Measurements from ENCODE around the gene KLK3.

KLK3 gene

GRCh38 chr19:50830266-50831025, 24.3 kb upstream of the KLK3 start:
- Histone ChIP-seq H3K27me3 (ENCODE audit: control insufficient read depth in 1 of 2, insufficient read depth in 2 of 2, low read length in 2 of 2) (peaks cover 0 to 4% of the 10 kb centered on the region in 2 donors), H3K36me3 (ENCODE audit: control insufficient read depth in 1 of 2, insufficient read depth in 2 of 2, low read length in 2 of 2) (no peaks in the 10 kb centered on the region), H3K9me3 (ENCODE audit: control insufficient read depth in 1 of 2, low read length in 2 of 2) (no peaks in the 10 kb centered on the region), H3K9ac (ENCODE audit: low read depth in 1 of 2, low read length in 2 of 2) (no peak overlapping the region), H3K4me1 (ENCODE audit: control insufficient read depth in 1 of 2, insufficient read depth in 2 of 2, low read length in 2 of 2) (peaks cover 4 to 6% of the 10 kb centered on the region in 2 donors), H3K27ac (ENCODE audit: low read depth, low read length) (no peak overlapping the region), H3K4me3 (ENCODE audit: low read depth in 1 of 2, low read length in 2 of 2) (no peak overlapping the region)

- Histone ChIP-seq H3K4me1 (ENCODE audit: control insufficient read depth in 1 of 2, insufficient read depth in 2 of 2, low read length in 2 of 2) (peaks cover 6 to 10% of the 10 kb centered on the region in 2 donors), H3K27ac (ENCODE audit: low read depth, low read length) (no peak overlapping the region), H3K36me3 (ENCODE audit: control insufficient read depth in 1 of 2, insufficient read depth in 2 of 2, low read length in 2 of 2) (no peaks in the 10 kb centered on the region), H3K9me3 (ENCODE audit: control insufficient read depth in 1 of 2, low read length in 2 of 2) (no peaks in the 10 kb centered on the region), H3K27me3 (ENCODE audit: control insufficient read depth in 1 of 2, insufficient read depth in 2 of 2, low read length in 2 of 2) (peaks cover 0 to 4% of the 10 kb centered on the region in 2 donors), H3K9ac (ENCODE audit: low read depth in 1 of 2, low read length in 2 of 2) (no peak overlapping the region), H3K4me3 (ENCODE audit: low read depth in 1 of 2, low read length in 2 of 2) (no peak overlapping the region)
These were observed 23.7 kb upstream of the KLK3 start for GRCh38 chr19:50831026-50831396.

- Histone ChIP-seq H3K9ac (ENCODE audit: low read depth in 1 of 2, low read length in 2 of 2) (no peak overlapping the region), H3K27ac (ENCODE audit: low read depth, low read length) (no peak overlapping the region), H3K4me3 (ENCODE audit: low read depth in 1 of 2, low read length in 2 of 2) (no peak overlapping the region), H3K9me3 (ENCODE audit: control insufficient read depth in 1 of 2, low read length in 2 of 2) (no peaks in the 10 kb centered on the region), H3K27me3 (ENCODE audit: control insufficient read depth in 1 of 2, insufficient read depth in 2 of 2, low read length in 2 of 2) (peaks cover 0 to 4% of the 10 kb centered on the region in 2 donors), H3K4me1 (ENCODE audit: control insufficient read depth in 1 of 2, insufficient read depth in 2 of 2, low read length in 2 of 2) (peaks cover 6 to 17% of the 10 kb centered on the region in 2 donors), H3K36me3 (ENCODE audit: control insufficient read depth in 1 of 2, insufficient read depth in 2 of 2, low read length in 2 of 2) (no peaks in the 10 kb centered on the region)
These were observed 22.0 kb upstream of the KLK3 start for GRCh38 chr19:50832666-50833065.

GRCh38 chr19:50833117-50833801, 21.5 kb upstream of the KLK3 start, which contains the start of gene KLK15:
TSS of gene KLK15 (minus strand) at chr19:50833574. CDS start at chr19:50831492, 2,082 bp downstream.
- H3K36me3 ChIP-seq (ENCODE audit: control insufficient read depth in 1 of 2, insufficient read depth in 2 of 2, low read length in 2 of 2) = no peaks in the 10 kb centered on the region
- H3K27me3 ChIP-seq (ENCODE audit: control insufficient read depth in 1 of 2, insufficient read depth in 2 of 2, low read length in 2 of 2) = peaks cover 0 to 2% of the 10 kb centered on the region in 2 donors
- H3K27ac ChIP-seq (ENCODE audit: low read depth, low read length) = no peak within 1 kb of the TSS
- peaks cover 6 to 17% of the 10 kb centered on the region in 2 donors for H3K4me1 ChIP-seq (ENCODE audit: control insufficient read depth in 1 of 2, insufficient read depth in 2 of 2, low read length in 2 of 2)
- H3K9ac ChIP-seq (ENCODE audit: low read depth in 1 of 2, low read length in 2 of 2) = no peak within 1 kb of the TSS
- no peak within 1 kb of the TSS for H3K4me3 ChIP-seq (ENCODE audit: low read depth in 1 of 2, low read length in 2 of 2)
- no peaks in the 10 kb centered on the region for H3K9me3 ChIP-seq (ENCODE audit: control insufficient read depth in 1 of 2, low read length in 2 of 2)

GRCh38 chr19:50833802-50834167, 20.9 kb upstream of the KLK3 start:
- H3K9me3 ChIP-seq (ENCODE audit: control insufficient read depth in 1 of 2, low read length in 2 of 2) = no peaks in the 10 kb centered on the region
- no peak overlapping the region for H3K27ac ChIP-seq (ENCODE audit: low read depth, low read length)
- no peaks in the 10 kb centered on the region for H3K27me3 ChIP-seq (ENCODE audit: control insufficient read depth in 1 of 2, insufficient read depth in 2 of 2, low read length in 2 of 2)
- peaks cover 6 to 17% of the 10 kb centered on the region in 2 donors for H3K4me1 ChIP-seq (ENCODE audit: control insufficient read depth in 1 of 2, insufficient read depth in 2 of 2, low read length in 2 of 2)
- H3K36me3 ChIP-seq (ENCODE audit: control insufficient read depth in 1 of 2, insufficient read depth in 2 of 2, low read length in 2 of 2) = no peaks in the 10 kb centered on the region
- H3K9ac ChIP-seq (ENCODE audit: low read depth in 1 of 2, low read length in 2 of 2) = no peak overlapping the region
- no peak overlapping the region for H3K4me3 ChIP-seq (ENCODE audit: low read depth in 1 of 2, low read length in 2 of 2)

DNA sequence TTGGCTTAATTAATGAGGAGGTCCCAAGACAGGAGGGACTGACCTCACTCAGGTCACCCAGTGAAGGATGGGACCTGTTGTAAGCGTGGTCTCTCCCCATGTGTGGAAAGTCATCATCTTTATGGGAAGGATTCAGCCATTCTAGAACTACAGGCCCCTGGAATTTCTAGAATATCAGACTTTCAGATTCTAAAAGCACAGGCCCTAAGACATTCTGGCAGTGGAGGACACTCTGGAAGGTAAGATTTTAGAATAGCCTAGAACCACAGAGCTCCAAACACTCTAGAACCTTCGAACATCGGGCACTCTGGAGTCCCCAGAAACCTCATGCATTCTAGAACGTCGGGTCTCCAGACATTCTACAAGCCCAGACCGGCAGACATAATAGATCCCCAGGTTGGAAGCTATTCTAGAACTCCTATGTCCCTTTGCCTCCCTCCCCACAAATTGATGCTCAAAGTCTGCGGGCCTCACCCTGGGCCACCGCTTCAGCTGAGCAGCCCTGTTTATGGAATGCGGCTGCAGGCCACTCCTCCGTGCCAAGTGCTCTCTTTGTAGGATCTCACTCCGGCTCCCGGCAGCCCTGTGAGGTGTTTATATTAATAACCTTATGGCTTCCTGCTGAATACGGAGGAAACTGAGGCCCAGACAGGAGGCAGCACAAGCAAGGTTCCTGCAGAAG, 19.5 kb upstream of the KLK3 start:
- H3K27me3 ChIP-seq (ENCODE audit: control insufficient read depth in 1 of 2, insufficient read depth in 2 of 2, low read length in 2 of 2) = no peaks in the 10 kb centered on the region
- peak overlapping the region; percentile 76 to 79 for H3K4me3 ChIP-seq (ENCODE audit: low read depth in 1 of 2, low read length in 2 of 2)
- H3K27ac ChIP-seq (ENCODE audit: low read depth, low read length) = no peak overlapping the region
- peaks cover 6 to 17% of the 10 kb centered on the region in 2 donors for H3K4me1 ChIP-seq (ENCODE audit: control insufficient read depth in 1 of 2, insufficient read depth in 2 of 2, low read length in 2 of 2)
- no peaks in the 10 kb centered on the region for H3K9me3 ChIP-seq (ENCODE audit: control insufficient read depth in 1 of 2, low read length in 2 of 2)
- peak overlapping the region; percentile 65 to 75 for H3K9ac ChIP-seq (ENCODE audit: low read depth in 1 of 2, low read length in 2 of 2)
- H3K36me3 ChIP-seq (ENCODE audit: control insufficient read depth in 1 of 2, insufficient read depth in 2 of 2, low read length in 2 of 2) = no peaks in the 10 kb centered on the region

DNA sequence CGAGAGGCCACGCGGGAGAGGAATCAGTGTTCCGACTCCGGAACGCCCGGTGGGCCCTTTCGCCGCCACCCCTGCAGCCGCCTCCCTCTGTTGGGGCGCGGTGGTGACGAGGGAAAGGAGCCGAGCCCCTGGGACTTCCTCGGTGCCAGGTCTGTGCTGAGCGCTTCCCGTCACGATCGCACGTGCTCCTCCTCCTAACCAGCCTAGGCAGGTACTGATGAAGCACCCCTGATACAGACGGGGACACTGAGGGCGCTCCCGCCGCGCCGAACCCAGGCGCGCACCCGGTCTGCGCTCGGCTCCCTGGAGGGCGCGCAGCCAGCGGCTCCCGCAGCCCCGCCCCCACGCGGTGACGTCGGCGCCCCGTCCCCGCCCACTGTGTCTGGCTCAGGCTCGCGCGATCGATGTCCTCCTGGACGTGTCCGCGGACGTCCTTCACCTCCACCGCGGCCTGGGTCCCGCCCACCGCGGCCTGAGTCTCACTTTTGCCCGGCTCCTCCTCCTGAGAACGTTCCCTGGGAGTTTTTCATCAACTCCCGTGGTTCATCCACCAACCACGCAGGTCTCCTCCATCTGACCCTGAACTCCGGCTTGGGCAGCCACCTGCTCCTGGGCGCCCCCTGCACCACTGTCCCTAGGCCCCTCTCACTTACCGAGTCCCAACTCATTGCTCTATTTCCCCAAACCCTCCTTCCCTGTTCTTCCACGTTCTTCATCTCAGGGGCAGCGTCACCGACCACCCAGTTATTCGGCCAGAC, 18.8 kb upstream of the KLK3 start:
- H3K27ac ChIP-seq (ENCODE audit: low read depth, low read length) = peak overlapping the region; percentile 3
- H3K9ac ChIP-seq (ENCODE audit: low read depth in 1 of 2, low read length in 2 of 2) = peak overlapping the region; percentile 65 to 75
- peak overlapping the region; percentile 76 to 79 for H3K4me3 ChIP-seq (ENCODE audit: low read depth in 1 of 2, low read length in 2 of 2)
- no peaks in the 10 kb centered on the region for H3K27me3 ChIP-seq (ENCODE audit: control insufficient read depth in 1 of 2, insufficient read depth in 2 of 2, low read length in 2 of 2)
- no peaks in the 10 kb centered on the region for H3K36me3 ChIP-seq (ENCODE audit: control insufficient read depth in 1 of 2, insufficient read depth in 2 of 2, low read length in 2 of 2)
- no peaks in the 10 kb centered on the region for H3K9me3 ChIP-seq (ENCODE audit: control insufficient read depth in 1 of 2, low read length in 2 of 2)
- peaks cover 6 to 17% of the 10 kb centered on the region in 2 donors for H3K4me1 ChIP-seq (ENCODE audit: control insufficient read depth in 1 of 2, insufficient read depth in 2 of 2, low read length in 2 of 2)

GRCh38 chr19:50836543-50837195, 18.0 kb upstream of the KLK3 start:
- Histone ChIP-seq H3K9ac (ENCODE audit: low read depth in 1 of 2, low read length in 2 of 2) (peak overlapping the region; percentile 48 to 75), H3K27ac (ENCODE audit: low read depth, low read length) (peak overlapping the region; percentile 3), H3K27me3 (ENCODE audit: control insufficient read depth in 1 of 2, insufficient read depth in 2 of 2, low read length in 2 of 2) (peaks cover 0 to 2% of the 10 kb centered on the region in 2 donors), H3K4me3 (ENCODE audit: low read depth in 1 of 2, low read length in 2 of 2) (peak overlapping the region; percentile 76 to 79), H3K9me3 (ENCODE audit: control insufficient read depth in 1 of 2, low read length in 2 of 2) (no peaks in the 10 kb centered on the region), H3K36me3 (ENCODE audit: control insufficient read depth in 1 of 2, insufficient read depth in 2 of 2, low read length in 2 of 2) (no peaks in the 10 kb centered on the region), H3K4me1 (ENCODE audit: control insufficient read depth in 1 of 2, insufficient read depth in 2 of 2, low read length in 2 of 2) (peaks cover 6 to 17% of the 10 kb centered on the region in 2 donors)

DNA sequence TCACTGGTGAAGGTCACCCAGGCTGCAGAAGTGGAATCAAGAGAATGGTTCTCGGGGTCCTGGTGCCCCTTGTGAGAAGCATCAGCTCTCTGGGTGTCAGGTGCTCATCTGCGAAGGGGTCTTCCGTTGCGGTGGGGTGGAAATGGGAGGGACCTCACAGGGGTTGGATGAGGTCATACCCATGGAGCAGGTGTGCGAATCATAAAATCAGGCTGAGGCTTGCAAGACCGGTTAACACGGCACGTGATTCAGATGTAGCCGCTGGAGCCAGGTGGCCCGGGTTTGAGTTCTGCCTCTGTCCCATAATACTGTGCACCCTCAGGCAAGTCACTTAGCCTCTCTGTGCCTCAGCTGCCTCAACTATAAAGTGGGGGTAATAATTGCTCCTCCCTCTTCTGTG, 17.4 kb upstream of the KLK3 start:
- Histone ChIP-seq H3K36me3 (ENCODE audit: control insufficient read depth in 1 of 2, insufficient read depth in 2 of 2, low read length in 2 of 2) (no peaks in the 10 kb centered on the region), H3K9me3 (ENCODE audit: control insufficient read depth in 1 of 2, low read length in 2 of 2) (no peaks in the 10 kb centered on the region), H3K27me3 (ENCODE audit: control insufficient read depth in 1 of 2, insufficient read depth in 2 of 2, low read length in 2 of 2) (peaks cover 0 to 2% of the 10 kb centered on the region in 2 donors), H3K9ac (ENCODE audit: low read depth in 1 of 2, low read length in 2 of 2) (no peak overlapping the region), H3K4me1 (ENCODE audit: control insufficient read depth in 1 of 2, insufficient read depth in 2 of 2, low read length in 2 of 2) (peaks cover 6 to 17% of the 10 kb centered on the region in 2 donors), H3K27ac (ENCODE audit: low read depth, low read length) (no peak overlapping the region), H3K4me3 (ENCODE audit: low read depth in 1 of 2, low read length in 2 of 2) (no peak overlapping the region)
